ENCODE results near the gene CUL2.

Gene CUL2

GRCh38 chr10:34959321-34959720 is 130.8 kb downstream of the CUL2 start:
- H3K4me3 ChIP-seq (ENCODE audit: low read depth, low read length) = no peak overlapping the region
- no peak for TF ChIP-seq CTCF (IDR thresholded peaks at IDR 0.05; ENCODE audit: low read depth, low read length)

All from WI38 (cell line).